SK-N-SH treated with all-trans-retinoic acid at 6 μM for 48 hours (cell line): ENCODE results near the gene ALS2CL.

ENCODE experiments used
- ATAC-seq: fragments of 200-7000 bp; cut with Tn5 transposase; 3 replicates; pipeline ENCODE4 v1.9.1; 2020; ENCODE audit warnings: mild to moderate bottlenecking, moderate library complexity
- ARNTL ChIP-seq: fragments of 450-650 bp; formaldehyde crosslinking; IDR thresholded peaks from 2 replicates; pipeline ENCODE4 v1.5.0; 2020; ENCODE audit warnings: low read depth, mild to moderate bottlenecking, moderate library complexity, borderline replicate concordance
- BACH2 ChIP-seq: fragments of 250-450 bp; sonication (Bioruptor Pico); IDR thresholded peaks from 2 replicates; pipeline ENCODE4 v1.9.0; 2021; ENCODE audit warnings: mild to moderate bottlenecking, borderline replicate concordance
- CREB5 ChIP-seq: fragments of 250-450 bp; sonication (Bioruptor Pico); IDR thresholded peaks from 2 replicates; pipeline ENCODE4 v1.5.1; 2020; ENCODE audit warnings: low read depth, mild to moderate bottlenecking, moderate library complexity
- CSDC2 ChIP-seq: fragments of 250-450 bp; sonication (Bioruptor Pico); IDR thresholded peaks from 2 replicates; pipeline ENCODE4 v1.5.0; 2020; ENCODE audit warnings: mild to moderate bottlenecking, moderate library complexity
- CSRNP3 ChIP-seq: fragments of 250-450 bp; sonication (Bioruptor Pico); IDR thresholded peaks from 2 replicates; pipeline ENCODE4 v1.5.1; 2021; ENCODE audit warnings: mild to moderate bottlenecking, moderate library complexity
- ESRRG ChIP-seq: fragments of 250-450 bp; sonication (Bioruptor Pico); IDR thresholded peaks from 2 replicates; pipeline ENCODE4 v1.6.1; 2021; ENCODE audit warnings: mild to moderate bottlenecking
- GLIS3 ChIP-seq: fragments of 250-450 bp; sonication (Bioruptor Pico); IDR thresholded peaks from 2 replicates; pipeline ENCODE4 v1.5.0; 2020; ENCODE audit warnings: mild to moderate bottlenecking, moderate library complexity
- ISL1 ChIP-seq: fragments of 250-450 bp; sonication (Bioruptor Pico); IDR thresholded peaks from 2 replicates; pipeline ENCODE4 v2.1.2; 2022; ENCODE audit warnings: mild to moderate bottlenecking, moderate library complexity
- OSR1 ChIP-seq: fragments of 250-450 bp; sonication (Bioruptor Pico); IDR thresholded peaks from 2 replicates; pipeline ENCODE4 v1.8.0; 2022; ENCODE audit warnings: moderate library complexity, mild to moderate bottlenecking, inconsistent platforms
- PATZ1 ChIP-seq: fragments of 250-450 bp; sonication (Bioruptor Pico); IDR thresholded peaks from 2 replicates; pipeline ENCODE4 v1.8.0; 2020; ENCODE audit warnings: mild to moderate bottlenecking, moderate library complexity, borderline replicate concordance
- POU6F1 ChIP-seq: fragments of 250-450 bp; sonication (Bioruptor Pico); IDR thresholded peaks from 2 replicates; pipeline ENCODE4 v1.8.0; 2021; ENCODE audit warnings: low read depth, mild to moderate bottlenecking, moderate library complexity, borderline replicate concordance
- PPARA ChIP-seq: fragments of 250-450 bp; sonication (Bioruptor Pico); IDR thresholded peaks from 2 replicates; pipeline ENCODE4 v1.5.0; 2020; ENCODE audit warnings: mild to moderate bottlenecking, borderline replicate concordance
- RARB ChIP-seq: fragments of 250-450 bp; sonication (Bioruptor Pico); IDR thresholded peaks from 2 replicates; pipeline ENCODE4 v1.8.0; 2021; ENCODE audit warnings: mild to moderate bottlenecking, moderate library complexity
- SNAI2 ChIP-seq: fragments of 250-450 bp; sonication (Bioruptor Pico); IDR thresholded peaks from 2 replicates; pipeline ENCODE4 v1.5.0; 2020; ENCODE audit warnings: mild to moderate bottlenecking, moderate library complexity
- TOX ChIP-seq: fragments of 250-450 bp; sonication (Bioruptor Pico); IDR thresholded peaks from 2 replicates; pipeline ENCODE4 v1.8.0; 2021; ENCODE audit warnings: mild to moderate bottlenecking, moderate library complexity, borderline replicate concordance
- TSHZ2 ChIP-seq: fragments of 250-450 bp; sonication (Bioruptor Pico); IDR thresholded peaks from 2 replicates; pipeline ENCODE4 v1.5.0; 2020; ENCODE audit warnings: mild to moderate bottlenecking, moderate library complexity
- ZC3H10 ChIP-seq: fragments of 250-450 bp; sonication (Bioruptor Pico); IDR thresholded peaks from 2 replicates; pipeline ENCODE4 v1.5.1; 2021; ENCODE audit warnings: mild to moderate bottlenecking, moderate library complexity
- ZFP3 ChIP-seq: fragments of 250-450 bp; sonication (Bioruptor Pico); IDR thresholded peaks from 2 replicates; pipeline ENCODE4 v1.5.0; 2020; ENCODE audit warnings: mild to moderate bottlenecking, moderate library complexity
- ZFP30 ChIP-seq: fragments of 450-650 bp; formaldehyde crosslinking; IDR thresholded peaks from 2 replicates; pipeline ENCODE4 v1.5.0; 2022; ENCODE audit warnings: mild to moderate bottlenecking, moderate library complexity
- ZNF565 ChIP-seq: fragments of 450-650 bp; formaldehyde crosslinking; conservative IDR thresholded peaks from 2 replicates; pipeline ENCODE4 v1.5.0; 2020; ENCODE audit warnings: low read depth, mild to moderate bottlenecking, moderate library complexity
- ZNF70 ChIP-seq: fragments of 450-650 bp; formaldehyde crosslinking; IDR thresholded peaks from 2 replicates; pipeline ENCODE4 v1.5.0; 2020; ENCODE audit warnings: mild to moderate bottlenecking, moderate library complexity
- ZNF8 ChIP-seq: fragments of 450-650 bp; formaldehyde crosslinking; IDR thresholded peaks from 2 replicates; pipeline ENCODE4 v1.5.0; 2020; ENCODE audit warnings: mild to moderate bottlenecking, moderate library complexity

The ALS2CL gene

GRCh38 chr3:46695177-46695961 lies 1.9 kb upstream of the ALS2CL start:
- peak; percentile 14; the same call in 1 of the 3 replicates for ATAC-seq
- TF ChIP-seq ZFP3 (CRISPR knock-in tag), result no peak
- no peak for TF ChIP-seq ZNF8 (CRISPR knock-in tag)

GRCh38 chr3:46694520-46694919 lies 1.0 kb upstream of the ALS2CL start:
- no peak for TF ChIP-seq PPARA
- TF ChIP-seq POU6F1 (CRISPR knock-in tag), result no peak
- TF ChIP-seq TOX (CRISPR knock-in tag), result no peak
- no peak for TF ChIP-seq ZNF70
- no peak for TF ChIP-seq ZNF8 (CRISPR knock-in tag)
- no peak for TF ChIP-seq ISL1 (CRISPR knock-in tag)
- no peak for TF ChIP-seq PATZ1 (CRISPR knock-in tag)
- no peak for TF ChIP-seq ZFP30
- no peak for TF ChIP-seq SNAI2 (CRISPR knock-in tag)
- no peak for TF ChIP-seq TSHZ2
- no peak for TF ChIP-seq ZNF565 (CRISPR knock-in tag)
- TF ChIP-seq RARB, result no peak
- no peak for TF ChIP-seq BACH2 (CRISPR knock-in tag)
- no peak for TF ChIP-seq GLIS3 (CRISPR knock-in tag)
- TF ChIP-seq ARNTL (CRISPR knock-in tag), result no peak
- no peak for TF ChIP-seq OSR1 (CRISPR knock-in tag)
- TF ChIP-seq CSRNP3 (CRISPR knock-in tag), result no peak
- TF ChIP-seq ZC3H10 (CRISPR knock-in tag), result no peak
- TF ChIP-seq ZFP3 (CRISPR knock-in tag), result no peak
- ATAC-seq, result no peak

GRCh38 chr3:46693892-46694226 lies 380 bp upstream of the ALS2CL start:
- TF ChIP-seq BACH2 (CRISPR knock-in tag) (no peak), ESRRG (CRISPR knock-in tag) (no peak), TOX (CRISPR knock-in tag) (no peak), CSDC2 (CRISPR knock-in tag) (no peak), CSRNP3 (CRISPR knock-in tag) (no peak), ARNTL (CRISPR knock-in tag) (no peak), RARB (no peak), ZNF8 (CRISPR knock-in tag) (no peak), ZFP3 (CRISPR knock-in tag) (no peak), CREB5 (CRISPR knock-in tag) (no peak), OSR1 (CRISPR knock-in tag) (no peak), GLIS3 (CRISPR knock-in tag) (no peak), PPARA (no peak), ZNF70 (no peak), ZC3H10 (CRISPR knock-in tag) (no peak), ISL1 (CRISPR knock-in tag) (no peak)
- ATAC-seq, result no peak
